HEK293 (cell line): Measurements from ENCODE around the gene UFM1.

Experiments
- CTCF ChIA-PET: fragments of 350-600 bp; formaldehyde crosslinking; extraction: SDS; loops from one replicate; lab custom pipeline; 2021; ENCODE audit warnings: antibody characterized with exemption; lab: Yijun Ruan, JAX
- POLR2A ChIA-PET: fragments of 300-600 bp; formaldehyde crosslinking; extraction: SDS; loops from one replicate; lab custom pipeline; 2020; ENCODE audit warnings: antibody characterized with exemption, inconsistent platforms; lab: Yijun Ruan, JAX
- H3K27ac ChIP-seq: fragments of 200-500 bp; sonication (Bioruptor generic); 2 replicates; pipeline ENCODE4 v1.5.1; 2014; ENCODE audit warnings: low read depth, low read length, control low read depth, inconsistent platforms; ENCODE audit errors: extremely low read depth
- H3K36me3 ChIP-seq, 2 experiments: fragments of 200-500 bp in 1 of 2; sonication (Bioruptor generic) in 1 of 2; 1 replicate in 1 of 2; 2 replicates in 1 of 2; pipeline ENCODE4 v1.5.1; 2014 to 2017; ENCODE audit warnings: inconsistent platforms in 2 of 2, low read length in 2 of 2; ENCODE audit not compliant: control insufficient read depth in 2 of 2, insufficient read depth in 1 of 2
- H3K4me1 ChIP-seq: fragments of 200-500 bp; sonication (Bioruptor generic); 2 replicates; pipeline ENCODE4 v1.5.1; 2014; ENCODE audit warnings: mild to moderate bottlenecking, low read length, inconsistent platforms; ENCODE audit not compliant: control insufficient read depth, insufficient read depth
- H3K4me3 ChIP-seq: 2 replicates; pipeline ENCODE4 v1.5.1; 2011; ENCODE audit warnings: low read depth, mild to moderate bottlenecking, control low read depth, low read length, moderate library complexity
- H3K9me3 ChIP-seq: fragments of 200-500 bp; sonication (Bioruptor generic); 2 replicates; pipeline ENCODE4 v1.5.1; 2014; ENCODE audit warnings: low read depth, low read length, inconsistent platforms; ENCODE audit not compliant: control insufficient read depth, insufficient read depth
- GFI1B ChIP-seq: fragments of 450-650 bp; formaldehyde crosslinking; IDR thresholded peaks from 2 replicates; pipeline ENCODE4 v1.5.1; 2016; ENCODE audit warnings: missing biosample characterization, missing genetic modification characterization
- GLIS2 ChIP-seq: fragments of 450-650 bp; formaldehyde crosslinking; IDR thresholded peaks from 2 replicates; pipeline ENCODE4 v1.5.1; 2016; ENCODE audit warnings: missing biosample characterization, missing genetic modification characterization
- OSR2 ChIP-seq: fragments of 450-650 bp; formaldehyde crosslinking; IDR thresholded peaks from 2 replicates; pipeline ENCODE4 v1.5.1; 2016; ENCODE audit warnings: missing biosample characterization, missing genetic modification characterization
- SCRT2 ChIP-seq: fragments of 450-650 bp; formaldehyde crosslinking; IDR thresholded peaks from 2 replicates; pipeline ENCODE4 v1.5.1; 2016; ENCODE audit warnings: missing biosample characterization, missing genetic modification characterization
- ZNF10 ChIP-seq: fragments of 450-650 bp; formaldehyde crosslinking; IDR thresholded peaks from 2 replicates; pipeline ENCODE4 v1.5.1; 2017; ENCODE audit warnings: missing biosample characterization, missing genetic modification characterization
- ZNF169 ChIP-seq: fragments of 450-650 bp; formaldehyde crosslinking; IDR thresholded peaks from 2 replicates; pipeline ENCODE4 v1.5.1; 2016; ENCODE audit warnings: missing biosample characterization, missing genetic modification characterization
- ZNF311 ChIP-seq: fragments of 450-650 bp; formaldehyde crosslinking; IDR thresholded peaks from 2 replicates; pipeline ENCODE4 v1.5.1; 2017; ENCODE audit warnings: missing biosample characterization, missing genetic modification characterization, borderline replicate concordance
- ZNF426 ChIP-seq: fragments of 450-650 bp; formaldehyde crosslinking; IDR thresholded peaks from 2 replicates; pipeline ENCODE4 v1.5.1; 2017; ENCODE audit warnings: missing biosample characterization, missing genetic modification characterization, mild to moderate bottlenecking, inconsistent platforms, moderate library complexity
- ZNF621 ChIP-seq: fragments of 450-650 bp; formaldehyde crosslinking; IDR thresholded peaks from 2 replicates; pipeline ENCODE4 v1.5.1; 2017; ENCODE audit warnings: missing biosample characterization, missing genetic modification characterization
- ZNF677 ChIP-seq: fragments of 450-650 bp; IDR thresholded peaks from 2 replicates; pipeline ENCODE4 v1.5.0; 2018; ENCODE audit warnings: missing biosample characterization, mild to moderate bottlenecking, missing genetic modification characterization, moderate library complexity
- ZNF768 ChIP-seq: fragments of 450-650 bp; formaldehyde crosslinking; IDR thresholded peaks from 2 replicates; pipeline ENCODE4 v1.5.1; 2018; ENCODE audit warnings: missing biosample characterization, mild to moderate bottlenecking, missing genetic modification characterization
- ZNF791 ChIP-seq: fragments of 450-650 bp; formaldehyde crosslinking; IDR thresholded peaks from 2 replicates; pipeline ENCODE4 v1.5.1; 2016; ENCODE audit warnings: missing biosample characterization, missing genetic modification characterization
- TF ChIP-seq, protein P1 (sequence below): fragments of 450-650 bp; IDR thresholded peaks from 2 replicates; pipeline ENCODE4 v1.5.1; 2018; ENCODE audit warnings: missing biosample characterization, mild to moderate bottlenecking, missing genetic modification characterization
- TF ChIP-seq, protein P2 (sequence below): IDR thresholded peaks from 2 replicates; pipeline ENCODE4 v1.6.1; 2011; ENCODE audit warnings: mild to moderate bottlenecking, low read depth, low read length, borderline replicate concordance
- TF ChIP-seq, protein P3 (sequence below): fragments of 450-650 bp; formaldehyde crosslinking; IDR thresholded peaks from 2 replicates; pipeline ENCODE4 v1.5.1; 2016; ENCODE audit warnings: missing biosample characterization, missing genetic modification characterization
- TF ChIP-seq, protein P4 (sequence below): fragments of 450-650 bp; formaldehyde crosslinking; IDR thresholded peaks from 2 replicates; pipeline ENCODE4 v1.5.1; 2017; ENCODE audit warnings: missing biosample characterization, mild to moderate bottlenecking, missing genetic modification characterization, moderate library complexity
- TF ChIP-seq, protein P5 (sequence below): fragments of 450-650 bp; formaldehyde crosslinking; IDR thresholded peaks from 2 replicates; pipeline ENCODE4 v1.5.1; 2016; ENCODE audit warnings: missing biosample characterization, missing genetic modification characterization
- TF ChIP-seq, protein P6 (sequence below): fragments of 450-650 bp; formaldehyde crosslinking; IDR thresholded peaks from 2 replicates; pipeline ENCODE4 v1.5.1; 2016; ENCODE audit warnings: missing biosample characterization, missing genetic modification characterization, borderline replicate concordance
- TF ChIP-seq, protein P7 (sequence below): fragments of 450-650 bp; formaldehyde crosslinking; IDR thresholded peaks from 2 replicates; pipeline ENCODE4 v1.5.1; 2016; ENCODE audit warnings: missing biosample characterization, missing genetic modification characterization, low read depth

The UFM1 gene

GRCh38 chr13:38399535-38399934 lies 49.9 kb downstream of the UFM1 start (continued):
- TF ChIP-seq, protein P1, sequence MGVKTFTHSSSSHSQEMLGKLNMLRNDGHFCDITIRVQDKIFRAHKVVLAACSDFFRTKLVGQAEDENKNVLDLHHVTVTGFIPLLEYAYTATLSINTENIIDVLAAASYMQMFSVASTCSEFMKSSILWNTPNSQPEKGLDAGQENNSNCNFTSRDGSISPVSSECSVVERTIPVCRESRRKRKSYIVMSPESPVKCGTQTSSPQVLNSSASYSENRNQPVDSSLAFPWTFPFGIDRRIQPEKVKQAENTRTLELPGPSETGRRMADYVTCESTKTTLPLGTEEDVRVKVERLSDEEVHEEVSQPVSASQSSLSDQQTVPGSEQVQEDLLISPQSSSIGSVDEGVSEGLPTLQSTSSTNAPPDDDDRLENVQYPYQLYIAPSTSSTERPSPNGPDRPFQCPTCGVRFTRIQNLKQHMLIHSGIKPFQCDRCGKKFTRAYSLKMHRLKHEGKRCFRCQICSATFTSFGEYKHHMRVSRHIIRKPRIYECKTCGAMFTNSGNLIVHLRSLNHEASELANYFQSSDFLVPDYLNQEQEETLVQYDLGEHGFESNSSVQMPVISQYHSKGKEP (tag by site-specific recombination) = peak; percentile 51

GRCh38 chr13:38401276-38401675 lies 51.6 kb downstream of the UFM1 start:
- Histone ChIP-seq H3K27ac (no peak overlapping the region), H3K4me1 (peaks cover 6% of the 10 kb centered on the region; the same call in 1 of the 2 replicates), H3K9me3 (no peaks in the 10 kb centered on the region), H3K36me3 (no peaks in the 10 kb centered on the region), H3K4me3 (no peak overlapping the region)
- CTCF ChIA-PET = interaction anchor here (1.1 kb wide), 1 partner anchor 27 kb away, joined by 3 read pairs; no protein-coding TSS in a partner anchor
- TF ChIP-seq, protein P2, sequence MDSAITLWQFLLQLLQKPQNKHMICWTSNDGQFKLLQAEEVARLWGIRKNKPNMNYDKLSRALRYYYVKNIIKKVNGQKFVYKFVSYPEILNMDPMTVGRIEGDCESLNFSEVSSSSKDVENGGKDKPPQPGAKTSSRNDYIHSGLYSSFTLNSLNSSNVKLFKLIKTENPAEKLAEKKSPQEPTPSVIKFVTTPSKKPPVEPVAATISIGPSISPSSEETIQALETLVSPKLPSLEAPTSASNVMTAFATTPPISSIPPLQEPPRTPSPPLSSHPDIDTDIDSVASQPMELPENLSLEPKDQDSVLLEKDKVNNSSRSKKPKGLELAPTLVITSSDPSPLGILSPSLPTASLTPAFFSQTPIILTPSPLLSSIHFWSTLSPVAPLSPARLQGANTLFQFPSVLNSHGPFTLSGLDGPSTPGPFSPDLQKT = no peak
- TF ChIP-seq OSR2 (tag by site-specific recombination) (no peak), ZNF791 (tag by site-specific recombination) (no peak), ZNF169 (tag by site-specific recombination) (no peak), ZNF677 (tag by site-specific recombination) (no peak), SCRT2 (no peak), ZNF621 (tag by site-specific recombination) (no peak), ZNF426 (tag by site-specific recombination) (no peak), ZNF768 (tag by site-specific recombination) (no peak), GFI1B (tag by site-specific recombination) (no peak), ZNF311 (tag by site-specific recombination) (no peak)
- TF ChIP-seq, protein P3, sequence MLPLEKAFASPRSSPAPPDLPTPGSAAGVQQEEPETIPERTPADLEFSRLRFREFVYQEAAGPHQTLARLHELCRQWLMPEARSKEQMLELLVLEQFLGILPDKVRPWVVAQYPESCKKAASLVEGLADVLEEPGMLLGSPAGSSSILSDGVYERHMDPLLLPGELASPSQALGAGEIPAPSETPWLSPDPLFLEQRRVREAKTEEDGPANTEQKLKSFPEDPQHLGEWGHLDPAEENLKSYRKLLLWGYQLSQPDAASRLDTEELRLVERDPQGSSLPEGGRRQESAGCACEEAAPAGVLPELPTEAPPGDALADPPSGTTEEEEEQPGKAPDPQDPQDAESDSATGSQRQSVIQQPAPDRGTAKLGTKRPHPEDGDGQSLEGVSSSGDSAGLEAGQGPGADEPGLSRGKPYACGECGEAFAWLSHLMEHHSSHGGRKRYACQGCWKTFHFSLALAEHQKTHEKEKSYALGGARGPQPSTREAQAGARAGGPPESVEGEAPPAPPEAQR (tag by site-specific recombination) = no peak
- TF ChIP-seq, protein P4, sequence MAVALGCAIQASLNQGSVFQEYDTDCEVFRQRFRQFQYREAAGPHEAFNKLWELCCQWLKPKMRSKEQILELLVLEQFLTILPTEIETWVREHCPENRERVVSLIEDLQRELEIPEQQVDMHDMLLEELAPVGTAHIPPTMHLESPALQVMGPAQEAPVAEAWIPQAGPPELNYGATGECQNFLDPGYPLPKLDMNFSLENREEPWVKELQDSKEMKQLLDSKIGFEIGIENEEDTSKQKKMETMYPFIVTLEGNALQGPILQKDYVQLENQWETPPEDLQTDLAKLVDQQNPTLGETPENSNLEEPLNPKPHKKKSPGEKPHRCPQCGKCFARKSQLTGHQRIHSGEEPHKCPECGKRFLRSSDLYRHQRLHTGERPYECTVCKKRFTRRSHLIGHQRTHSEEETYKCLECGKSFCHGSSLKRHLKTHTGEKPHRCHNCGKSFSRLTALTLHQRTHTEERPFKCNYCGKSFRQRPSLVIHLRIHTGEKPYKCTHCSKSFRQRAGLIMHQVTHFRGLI (tag by site-specific recombination) = no peak
- TF ChIP-seq, protein P5, sequence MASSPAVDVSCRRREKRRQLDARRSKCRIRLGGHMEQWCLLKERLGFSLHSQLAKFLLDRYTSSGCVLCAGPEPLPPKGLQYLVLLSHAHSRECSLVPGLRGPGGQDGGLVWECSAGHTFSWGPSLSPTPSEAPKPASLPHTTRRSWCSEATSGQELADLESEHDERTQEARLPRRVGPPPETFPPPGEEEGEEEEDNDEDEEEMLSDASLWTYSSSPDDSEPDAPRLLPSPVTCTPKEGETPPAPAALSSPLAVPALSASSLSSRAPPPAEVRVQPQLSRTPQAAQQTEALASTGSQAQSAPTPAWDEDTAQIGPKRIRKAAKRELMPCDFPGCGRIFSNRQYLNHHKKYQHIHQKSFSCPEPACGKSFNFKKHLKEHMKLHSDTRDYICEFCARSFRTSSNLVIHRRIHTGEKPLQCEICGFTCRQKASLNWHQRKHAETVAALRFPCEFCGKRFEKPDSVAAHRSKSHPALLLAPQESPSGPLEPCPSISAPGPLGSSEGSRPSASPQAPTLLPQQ (tag by site-specific recombination) = no peak
- POLR2A ChIA-PET = no interaction called here

GRCh38 chr13:38405216-38405615 lies 55.6 kb downstream of the UFM1 start:
- Histone ChIP-seq H3K9me3 (no peaks in the 10 kb centered on the region), H3K36me3 (no peaks in the 10 kb centered on the region), H3K4me1 (no peaks in the 10 kb centered on the region), H3K27ac (no peak overlapping the region), H3K4me3 (no peak overlapping the region)
- ChIA-PET POLR2A (no interaction called here), CTCF (no interaction called here)
- TF ChIP-seq, protein P6, sequence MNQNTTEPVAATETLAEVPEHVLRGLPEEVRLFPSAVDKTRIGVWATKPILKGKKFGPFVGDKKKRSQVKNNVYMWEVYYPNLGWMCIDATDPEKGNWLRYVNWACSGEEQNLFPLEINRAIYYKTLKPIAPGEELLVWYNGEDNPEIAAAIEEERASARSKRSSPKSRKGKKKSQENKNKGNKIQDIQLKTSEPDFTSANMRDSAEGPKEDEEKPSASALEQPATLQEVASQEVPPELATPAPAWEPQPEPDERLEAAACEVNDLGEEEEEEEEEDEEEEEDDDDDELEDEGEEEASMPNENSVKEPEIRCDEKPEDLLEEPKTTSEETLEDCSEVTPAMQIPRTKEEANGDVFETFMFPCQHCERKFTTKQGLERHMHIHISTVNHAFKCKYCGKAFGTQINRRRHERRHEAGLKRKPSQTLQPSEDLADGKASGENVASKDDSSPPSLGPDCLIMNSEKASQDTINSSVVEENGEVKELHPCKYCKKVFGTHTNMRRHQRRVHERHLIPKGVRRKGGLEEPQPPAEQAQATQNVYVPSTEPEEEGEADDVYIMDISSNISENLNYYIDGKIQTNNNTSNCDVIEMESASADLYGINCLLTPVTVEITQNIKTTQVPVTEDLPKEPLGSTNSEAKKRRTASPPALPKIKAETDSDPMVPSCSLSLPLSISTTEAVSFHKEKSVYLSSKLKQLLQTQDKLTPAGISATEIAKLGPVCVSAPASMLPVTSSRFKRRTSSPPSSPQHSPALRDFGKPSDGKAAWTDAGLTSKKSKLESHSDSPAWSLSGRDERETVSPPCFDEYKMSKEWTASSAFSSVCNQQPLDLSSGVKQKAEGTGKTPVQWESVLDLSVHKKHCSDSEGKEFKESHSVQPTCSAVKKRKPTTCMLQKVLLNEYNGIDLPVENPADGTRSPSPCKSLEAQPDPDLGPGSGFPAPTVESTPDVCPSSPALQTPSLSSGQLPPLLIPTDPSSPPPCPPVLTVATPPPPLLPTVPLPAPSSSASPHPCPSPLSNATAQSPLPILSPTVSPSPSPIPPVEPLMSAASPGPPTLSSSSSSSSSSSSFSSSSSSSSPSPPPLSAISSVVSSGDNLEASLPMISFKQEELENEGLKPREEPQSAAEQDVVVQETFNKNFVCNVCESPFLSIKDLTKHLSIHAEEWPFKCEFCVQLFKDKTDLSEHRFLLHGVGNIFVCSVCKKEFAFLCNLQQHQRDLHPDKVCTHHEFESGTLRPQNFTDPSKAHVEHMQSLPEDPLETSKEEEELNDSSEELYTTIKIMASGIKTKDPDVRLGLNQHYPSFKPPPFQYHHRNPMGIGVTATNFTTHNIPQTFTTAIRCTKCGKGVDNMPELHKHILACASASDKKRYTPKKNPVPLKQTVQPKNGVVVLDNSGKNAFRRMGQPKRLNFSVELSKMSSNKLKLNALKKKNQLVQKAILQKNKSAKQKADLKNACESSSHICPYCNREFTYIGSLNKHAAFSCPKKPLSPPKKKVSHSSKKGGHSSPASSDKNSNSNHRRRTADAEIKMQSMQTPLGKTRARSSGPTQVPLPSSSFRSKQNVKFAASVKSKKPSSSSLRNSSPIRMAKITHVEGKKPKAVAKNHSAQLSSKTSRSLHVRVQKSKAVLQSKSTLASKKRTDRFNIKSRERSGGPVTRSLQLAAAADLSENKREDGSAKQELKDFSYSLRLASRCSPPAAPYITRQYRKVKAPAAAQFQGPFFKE (tag by site-specific recombination) = no peak
- TF ChIP-seq ZNF10 (tag by site-specific recombination) (no peak), GLIS2 (tag by site-specific recombination) (no peak)
- TF ChIP-seq, protein P7, sequence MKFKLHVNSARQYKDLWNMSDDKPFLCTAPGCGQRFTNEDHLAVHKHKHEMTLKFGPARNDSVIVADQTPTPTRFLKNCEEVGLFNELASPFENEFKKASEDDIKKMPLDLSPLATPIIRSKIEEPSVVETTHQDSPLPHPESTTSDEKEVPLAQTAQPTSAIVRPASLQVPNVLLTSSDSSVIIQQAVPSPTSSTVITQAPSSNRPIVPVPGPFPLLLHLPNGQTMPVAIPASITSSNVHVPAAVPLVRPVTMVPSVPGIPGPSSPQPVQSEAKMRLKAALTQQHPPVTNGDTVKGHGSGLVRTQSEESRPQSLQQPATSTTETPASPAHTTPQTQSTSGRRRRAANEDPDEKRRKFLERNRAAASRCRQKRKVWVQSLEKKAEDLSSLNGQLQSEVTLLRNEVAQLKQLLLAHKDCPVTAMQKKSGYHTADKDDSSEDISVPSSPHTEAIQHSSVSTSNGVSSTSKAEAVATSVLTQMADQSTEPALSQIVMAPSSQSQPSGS (tag by site-specific recombination) = no peak
